Epithelial cell of proximal tubule (primary cell): ENCODE measurements around the gene MAPK8. TPM values are rescaled to one million over a fixed set of nuclear protein-coding genes. Genes with fewer than 3 reads are reported as not detected.
"Not testable (repeated sequence)": the region's sequence is repeated elsewhere in the genome, so short reads cannot be mapped to it uniquely, and the experiment has no call there.

Experiments
- DNase-seq: peaks from one replicate; pipeline ENCODE4 v3.0.0-alpha.2; 2011; ENCODE audit warnings: low read depth
- H3K4me3 ChIP-seq: 2 replicates; pipeline ENCODE4 v1.5.1; 2011; ENCODE audit warnings: low read depth, mild to moderate bottlenecking, low read length
- total RNA-seq: library from RNA; depleted of rRNA; stranded (reverse); fragments of >200 nt; gene quantifications from 2 replicates; pipeline ENCODE4 v1.2.3, GENCODE V29; 2015
- TF ChIP-seq, protein P1 (sequence below): conservative IDR thresholded peaks from 2 replicates; pipeline ENCODE4 v1.5.1; 2012; ENCODE audit warnings: low read depth, mild to moderate bottlenecking, low read length

The MAPK8 gene
- total RNA-seq, 1 donor from 2014 or later: 59.4 TPM

DNA sequence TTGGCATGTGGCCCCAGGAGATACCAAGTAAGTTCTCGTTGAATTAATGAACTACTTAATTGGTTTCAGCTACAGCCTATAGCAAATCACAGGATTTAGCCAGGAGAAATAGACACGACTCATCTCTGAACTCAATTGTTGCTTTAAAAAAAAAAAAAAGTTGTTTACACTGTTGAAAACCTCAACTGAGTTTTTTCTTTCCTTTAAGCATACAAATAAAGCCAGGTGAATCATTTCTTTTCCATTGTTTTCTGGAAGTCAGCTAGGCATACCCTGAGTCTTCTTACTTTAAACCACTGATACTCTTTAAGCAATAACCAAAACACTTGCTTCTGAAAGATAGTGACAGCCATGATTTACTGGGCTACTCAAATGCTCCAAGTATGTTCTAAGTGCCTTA is 32.7 kb upstream of the MAPK8 start:
- DNase-seq: no peak
- TF ChIP-seq, protein P1, sequence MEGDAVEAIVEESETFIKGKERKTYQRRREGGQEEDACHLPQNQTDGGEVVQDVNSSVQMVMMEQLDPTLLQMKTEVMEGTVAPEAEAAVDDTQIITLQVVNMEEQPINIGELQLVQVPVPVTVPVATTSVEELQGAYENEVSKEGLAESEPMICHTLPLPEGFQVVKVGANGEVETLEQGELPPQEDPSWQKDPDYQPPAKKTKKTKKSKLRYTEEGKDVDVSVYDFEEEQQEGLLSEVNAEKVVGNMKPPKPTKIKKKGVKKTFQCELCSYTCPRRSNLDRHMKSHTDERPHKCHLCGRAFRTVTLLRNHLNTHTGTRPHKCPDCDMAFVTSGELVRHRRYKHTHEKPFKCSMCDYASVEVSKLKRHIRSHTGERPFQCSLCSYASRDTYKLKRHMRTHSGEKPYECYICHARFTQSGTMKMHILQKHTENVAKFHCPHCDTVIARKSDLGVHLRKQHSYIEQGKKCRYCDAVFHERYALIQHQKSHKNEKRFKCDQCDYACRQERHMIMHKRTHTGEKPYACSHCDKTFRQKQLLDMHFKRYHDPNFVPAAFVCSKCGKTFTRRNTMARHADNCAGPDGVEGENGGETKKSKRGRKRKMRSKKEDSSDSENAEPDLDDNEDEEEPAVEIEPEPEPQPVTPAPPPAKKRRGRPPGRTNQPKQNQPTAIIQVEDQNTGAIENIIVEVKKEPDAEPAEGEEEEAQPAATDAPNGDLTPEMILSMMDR: no peak
- H3K4me3 ChIP-seq: no peak overlapping the region

DNA sequence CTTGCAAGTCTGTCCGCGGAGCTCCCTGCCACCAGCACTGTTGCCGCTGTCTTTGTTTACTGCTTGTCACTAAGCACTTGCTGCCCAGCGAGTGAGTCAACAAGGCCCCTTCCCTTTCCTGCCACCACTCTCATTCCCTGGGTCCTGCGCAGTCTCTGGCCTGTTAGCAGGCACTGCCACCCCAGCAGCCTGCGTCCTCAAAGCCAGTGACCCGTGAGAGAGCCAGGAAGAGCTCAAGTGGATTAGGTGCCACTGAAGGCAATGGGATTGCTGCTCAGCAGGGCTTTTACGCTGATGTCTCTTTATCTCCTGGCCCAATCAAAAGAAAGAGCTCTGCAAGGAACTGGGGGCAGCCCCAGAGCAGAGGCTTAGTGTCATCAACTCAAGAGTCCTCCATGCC is 31.8 kb upstream of the MAPK8 start, which contains the start of gene FRMPD2:
Gene FRMPD2, minus strand, starts transcription at position 61 of the 400 bp plus-strand sequence. CDS start 129 bp downstream, outside the sequence.
- TF ChIP-seq, protein P1: no peak
- H3K4me3 ChIP-seq: no peak within 1 kb of the TSS
- DNase-seq: no peak

DNA sequence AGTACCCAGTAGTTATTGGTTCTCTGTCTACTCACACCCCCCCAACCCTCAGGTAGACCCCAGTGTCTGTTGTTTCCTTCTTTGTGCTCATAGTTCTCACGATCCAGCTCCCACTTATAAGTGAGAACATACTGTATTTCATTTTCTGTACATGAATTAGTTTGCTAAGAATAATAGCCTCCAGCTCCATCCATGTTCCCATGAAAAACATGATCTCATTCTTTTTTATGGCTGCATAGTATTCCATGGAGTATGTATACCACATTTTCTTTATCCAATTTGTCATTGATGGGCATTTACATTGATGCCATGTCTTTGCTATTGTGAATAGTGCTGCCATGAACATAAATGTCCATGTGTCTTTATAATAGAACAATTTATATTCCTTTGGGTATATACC is 29.4 kb upstream of the MAPK8 start:
- TF ChIP-seq, protein P1: no peak
- no peak for DNase-seq
- H3K4me3 ChIP-seq: no peak overlapping the region

GRCh38 chr10:48279081-48279751 is 27.3 kb upstream of the MAPK8 start:
- TF ChIP-seq, protein P1: no peak
- H3K4me3 ChIP-seq: no peak overlapping the region
- no peak for DNase-seq

DNA sequence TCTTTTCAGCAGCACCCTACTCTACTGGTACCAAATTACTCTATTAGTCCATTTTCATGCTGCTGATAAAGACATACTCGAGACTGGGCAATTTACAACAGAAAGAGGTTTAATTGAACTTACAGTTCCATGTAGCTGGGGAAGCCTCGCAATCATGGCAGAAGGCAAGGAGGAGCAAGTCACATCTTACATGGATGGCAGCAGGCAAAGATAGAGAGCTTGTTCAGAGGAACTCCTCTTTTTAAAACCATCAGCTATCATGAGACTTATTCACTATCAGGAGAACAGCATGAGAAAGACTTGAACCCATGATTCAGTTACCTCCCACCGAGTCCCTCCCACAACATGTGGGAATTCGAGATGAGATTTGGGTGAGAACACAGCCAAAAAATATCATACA is 24.8 kb upstream of the MAPK8 start:
- not testable (repeated sequence) for H3K4me3 ChIP-seq, DNase-seq

DNA sequence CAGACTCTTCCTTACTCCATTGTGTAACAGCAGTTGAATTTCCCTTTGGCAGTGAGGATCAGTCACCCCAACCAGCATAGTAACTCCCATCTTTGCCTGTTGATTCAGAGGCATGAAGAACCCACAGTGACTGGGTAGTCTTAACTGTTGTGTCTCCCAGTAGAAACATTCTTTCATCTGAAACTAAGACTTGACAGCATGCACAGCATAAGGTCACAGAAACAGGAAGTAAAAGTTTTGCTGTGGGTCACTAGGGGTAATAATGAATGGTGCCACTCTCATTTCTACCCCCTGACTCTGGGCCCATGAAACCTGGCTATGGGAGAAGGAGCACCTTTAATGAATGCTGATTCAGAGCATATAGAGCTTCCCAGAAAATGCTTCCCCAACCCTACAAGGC is 23.6 kb upstream of the MAPK8 start:
- no peak for DNase-seq
- H3K4me3 ChIP-seq: no peak overlapping the region
- TF ChIP-seq, protein P1: no peak

GRCh38 chr10:48284002-48284546 is 22.4 kb upstream of the MAPK8 start:
- TF ChIP-seq, protein P1: no peak
- no peak for DNase-seq
- no peak overlapping the region for H3K4me3 ChIP-seq
